Loucy (cell line): Measurements from ENCODE around the gene LRRC27.

ENCODE experiments used
- H2AFZ ChIP-seq: fragments of 200-600 bp; sonication (generic); 2 replicates; pipeline ENCODE4 v1.6.0; 2016; ENCODE audit warnings: antibody characterized with exemption, mild to moderate bottlenecking, low read length, moderate library complexity
- H3F3A ChIP-seq: fragments of 200-600 bp; 2 replicates; pipeline ENCODE4 v1.6.0; 2016; ENCODE audit warnings: antibody characterized with exemption, low read depth, mild to moderate bottlenecking
- H3K27me3 ChIP-seq: fragments of 200-600 bp; sonication (generic); 2 replicates; pipeline ENCODE4 v1.6.1; 2014; ENCODE audit warnings: low read length, mild to moderate bottlenecking; ENCODE audit not compliant: insufficient read depth, poor library complexity, severe bottlenecking
- H3K36me3 ChIP-seq: fragments of 200-600 bp; sonication (generic); 2 replicates; pipeline ENCODE4 v1.6.1; 2016; ENCODE audit warnings: low read length; ENCODE audit not compliant: insufficient read depth
- H3K4me1 ChIP-seq: fragments of 200-600 bp; sonication (generic); 2 replicates; pipeline ENCODE4 v1.5.1; 2014; ENCODE audit warnings: low read length, mild to moderate bottlenecking; ENCODE audit not compliant: insufficient read depth, poor library complexity, severe bottlenecking
- H3K4me2 ChIP-seq: fragments of 200-600 bp; sonication (generic); 2 replicates; pipeline ENCODE4 v1.6.0; 2014; ENCODE audit warnings: antibody characterized with exemption, low read length, low read depth, mild to moderate bottlenecking; ENCODE audit not compliant: poor library complexity, severe bottlenecking
- H3K4me3 ChIP-seq: fragments of 200-600 bp; sonication (generic); 2 replicates; pipeline ENCODE4 v1.5.1; 2014; ENCODE audit warnings: low read length, mild to moderate bottlenecking, mixed read lengths; ENCODE audit not compliant: poor library complexity, severe bottlenecking
- H3K79me2 ChIP-seq: fragments of 200-600 bp; sonication (generic); 2 replicates; pipeline ENCODE4 v1.6.1; 2014; ENCODE audit warnings: low read length; ENCODE audit not compliant: insufficient read depth
- H3K9ac ChIP-seq: fragments of 200-600 bp; sonication (generic); 2 replicates; pipeline ENCODE4 v1.6.0; 2014; ENCODE audit warnings: mild to moderate bottlenecking, low read depth, low read length, moderate library complexity; ENCODE audit not compliant: poor library complexity, severe bottlenecking
- H3K9me2 ChIP-seq: fragments of 200-600 bp; sonication (generic); replicated peaks from 2 replicates; pipeline ENCODE4 v1.6.1; 2016; ENCODE audit warnings: low read depth, low read length, mixed read lengths
- H3K9me3 ChIP-seq: fragments of 200-600 bp; sonication (generic); 2 replicates; pipeline ENCODE4 v1.6.1; 2014; ENCODE audit warnings: mild to moderate bottlenecking, antibody characterized with exemption, low read length, low read depth; ENCODE audit not compliant: insufficient read depth
- H4K20me1 ChIP-seq: fragments of 200-600 bp; sonication (generic); 2 replicates; pipeline ENCODE4 v1.6.0; 2014; ENCODE audit warnings: antibody characterized with exemption, low read length, mild to moderate bottlenecking; ENCODE audit not compliant: insufficient read depth, poor library complexity, severe bottlenecking
- EZH2phosphoT487 ChIP-seq: fragments of 200-600 bp; IDR thresholded peaks from 2 replicates; pipeline ENCODE4 v1.6.1; 2018; ENCODE audit warnings: antibody characterized with exemption, mild to moderate bottlenecking, moderate library complexity, borderline replicate concordance
- TF ChIP-seq, protein P1 (sequence below): fragments of 200-600 bp; sonication (generic); conservative IDR thresholded peaks from 2 replicates; pipeline ENCODE4 v1.5.1; 2014; ENCODE audit warnings: mild to moderate bottlenecking, antibody characterized with exemption, low read length

The LRRC27 gene

DNA sequence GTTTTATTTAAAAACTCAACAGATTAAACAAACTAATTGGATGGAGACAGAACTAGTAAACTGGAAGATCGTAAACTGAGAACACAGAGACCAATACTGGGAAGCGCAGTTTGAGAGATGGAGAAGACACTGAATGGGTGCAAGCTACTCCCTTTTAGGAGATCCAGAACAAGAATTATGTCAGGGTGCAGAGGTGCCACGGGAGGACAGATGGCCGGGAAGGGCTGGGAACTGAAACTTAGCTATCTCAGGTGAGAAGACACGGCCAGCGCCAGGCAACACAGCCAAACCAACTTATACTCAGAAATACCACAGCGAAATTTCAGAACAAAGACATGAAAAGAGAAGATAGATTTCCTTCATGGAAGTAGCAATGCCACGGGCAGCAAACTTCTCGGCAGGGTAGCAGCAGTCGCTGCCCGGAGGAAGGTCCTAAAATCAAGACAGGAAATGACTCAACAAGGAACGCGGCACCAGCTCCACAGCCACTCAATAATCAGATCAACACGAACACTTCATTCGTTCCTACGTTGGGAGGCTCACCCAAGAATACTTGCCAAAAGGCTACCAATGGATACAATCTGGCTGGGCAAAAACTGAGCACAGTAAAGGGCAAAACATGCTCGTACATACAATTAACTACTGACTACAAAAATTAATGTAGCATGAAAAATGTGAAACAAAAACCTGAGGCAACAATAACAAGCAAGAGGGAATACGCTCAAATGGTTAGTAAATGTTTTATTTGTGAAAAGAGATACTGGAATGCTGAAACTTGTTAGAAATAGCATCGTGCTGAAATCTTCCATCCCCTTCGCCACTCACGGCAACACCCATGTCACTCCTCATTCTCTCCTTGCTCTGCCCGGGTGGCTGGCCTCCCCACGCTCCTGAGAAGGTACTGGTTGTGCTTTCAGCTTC lies 2.2 kb upstream of the LRRC27 start:
- Histone ChIP-seq H3K9ac (peak overlapping the region; percentile 99), H3K4me1 (peaks cover 49% of the 10 kb centered on the region), H3K79me2 (peaks cover 64% of the 10 kb centered on the region), H3K9me2 (no peaks in the 10 kb centered on the region), H3K27me3 (peaks cover 5% of the 10 kb centered on the region), H4K20me1 (peaks cover 33% of the 10 kb centered on the region), H3K36me3 (no peaks in the 10 kb centered on the region), H3F3A (no peaks in the 10 kb centered on the region), H3K4me2 (peak overlapping the region; percentile 92), H3K9me3 (no peaks in the 10 kb centered on the region), H3K4me3 (peak overlapping the region; percentile 95), H2AFZ (no peak overlapping the region)
- no peak for TF ChIP-seq EZH2phosphoT487
- TF ChIP-seq, protein P1, sequence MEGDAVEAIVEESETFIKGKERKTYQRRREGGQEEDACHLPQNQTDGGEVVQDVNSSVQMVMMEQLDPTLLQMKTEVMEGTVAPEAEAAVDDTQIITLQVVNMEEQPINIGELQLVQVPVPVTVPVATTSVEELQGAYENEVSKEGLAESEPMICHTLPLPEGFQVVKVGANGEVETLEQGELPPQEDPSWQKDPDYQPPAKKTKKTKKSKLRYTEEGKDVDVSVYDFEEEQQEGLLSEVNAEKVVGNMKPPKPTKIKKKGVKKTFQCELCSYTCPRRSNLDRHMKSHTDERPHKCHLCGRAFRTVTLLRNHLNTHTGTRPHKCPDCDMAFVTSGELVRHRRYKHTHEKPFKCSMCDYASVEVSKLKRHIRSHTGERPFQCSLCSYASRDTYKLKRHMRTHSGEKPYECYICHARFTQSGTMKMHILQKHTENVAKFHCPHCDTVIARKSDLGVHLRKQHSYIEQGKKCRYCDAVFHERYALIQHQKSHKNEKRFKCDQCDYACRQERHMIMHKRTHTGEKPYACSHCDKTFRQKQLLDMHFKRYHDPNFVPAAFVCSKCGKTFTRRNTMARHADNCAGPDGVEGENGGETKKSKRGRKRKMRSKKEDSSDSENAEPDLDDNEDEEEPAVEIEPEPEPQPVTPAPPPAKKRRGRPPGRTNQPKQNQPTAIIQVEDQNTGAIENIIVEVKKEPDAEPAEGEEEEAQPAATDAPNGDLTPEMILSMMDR, result no peak

DNA sequence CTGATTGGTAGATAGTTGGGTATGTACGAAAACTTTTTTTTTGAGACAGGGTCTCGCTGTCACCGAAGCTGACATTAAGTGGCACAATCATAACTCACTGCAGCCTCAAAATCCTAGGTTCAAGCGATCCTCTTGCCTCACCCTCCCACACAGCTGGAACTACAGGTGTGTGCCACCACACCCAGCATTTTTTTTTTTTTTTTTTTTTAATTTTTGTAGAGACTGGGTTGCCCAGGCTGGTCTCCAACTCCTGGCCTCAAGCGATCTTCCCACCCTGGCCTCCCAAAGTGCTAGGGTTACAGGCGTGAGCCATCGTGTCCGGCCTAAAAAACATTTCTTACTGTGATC lies 1.5 kb upstream of the LRRC27 start:
- Histone ChIP-seq H3K79me2 (peaks cover 64% of the 10 kb centered on the region), H3K4me3 (peak overlapping the region; percentile 95), H3K9me3 (no peaks in the 10 kb centered on the region), H3K36me3 (no peaks in the 10 kb centered on the region), H3K27me3 (peaks cover 5% of the 10 kb centered on the region), H3K9ac (peak overlapping the region; percentile 99), H2AFZ (no peak overlapping the region), H4K20me1 (peaks cover 33% of the 10 kb centered on the region), H3K4me1 (peaks cover 51% of the 10 kb centered on the region), H3K4me2 (peak overlapping the region; percentile 92), H3F3A (no peaks in the 10 kb centered on the region), H3K9me2 (no peaks in the 10 kb centered on the region)
- no peak for TF ChIP-seq EZH2phosphoT487

- no peak for TF ChIP-seq EZH2phosphoT487
- TF ChIP-seq, protein P1, result no peak
- peak overlapping the region; percentile 95 for H3K4me2 ChIP-seq
- no peaks in the 10 kb centered on the region for H3K9me2 ChIP-seq
- H3K79me2 ChIP-seq, result peaks cover 61% of the 10 kb centered on the region
- H3F3A ChIP-seq, result peaks cover 7% of the 10 kb centered on the region
- H3K9ac ChIP-seq, result peak overlapping the region; percentile 79
- no peaks in the 10 kb centered on the region for H3K9me3 ChIP-seq
- H2AFZ ChIP-seq, result peak overlapping the region; percentile 52; the same call in 1 of the 2 replicates
- no peaks in the 10 kb centered on the region for H3K36me3 ChIP-seq
- peaks cover 5% of the 10 kb centered on the region for H3K27me3 ChIP-seq
- H3K4me1 ChIP-seq, result peaks cover 62% of the 10 kb centered on the region
- H4K20me1 ChIP-seq, result peaks cover 33% of the 10 kb centered on the region
- peak overlapping the region; percentile 75 for H3K4me3 ChIP-seq
Observed at GRCh38 chr10:132332433-132332754, 401 bp downstream of the LRRC27 start.
